ENCODE measurements around the gene LGR4.
A peak's percentile ranks its signal among the peaks of the same experiment; 100 is the strongest.

LGR4 gene

GRCh38 chr11:27485930-27486773 is 13.6 kb upstream of the LGR4 start:
- DNase-seq: peak; percentile 82

GRCh38 chr11:27482793-27483192 is 10.2 kb upstream of the LGR4 start:
- no peak for DNase-seq

- no peak for DNase-seq
Measured at GRCh38 chr11:27481992-27482391, 9.4 kb upstream of the LGR4 start.

GRCh38 chr11:27477831-27478230 is 5.2 kb upstream of the LGR4 start:
- DNase-seq: no peak

GRCh38 chr11:27477243-27477642 is 4.7 kb upstream of the LGR4 start:
- DNase-seq: no peak

GRCh38 chr11:27475622-27476021 is 3.0 kb upstream of the LGR4 start:
- no peak for DNase-seq

GRCh38 chr11:27473017-27473406 is 422 bp upstream of the LGR4 start:
- DNase-seq: peak; percentile 52

- DNase-seq: peak; percentile 53
Measured at GRCh38 chr11:27471589-27472397, 797 bp downstream of the LGR4 start.

GRCh38 chr11:27470826-27471588 is 1.6 kb downstream of the LGR4 start:
- DNase-seq: no peak

GRCh38 chr11:27470166-27470565 is 2.4 kb downstream of the LGR4 start:
- DNase-seq: no peak

- DNase-seq: peak; percentile 11
Measured at GRCh38 chr11:27468995-27469695, 3.4 kb downstream of the LGR4 start.

GRCh38 chr11:27468209-27468994 is 4.2 kb downstream of the LGR4 start:
- DNase-seq: no peak

- DNase-seq: no peak
Measured at GRCh38 chr11:27467181-27467913, 5.2 kb downstream of the LGR4 start.

GRCh38 chr11:27466363-27466762 is 6.2 kb downstream of the LGR4 start:
- DNase-seq: no peak

GRCh38 chr11:27465629-27466028 is 7.0 kb downstream of the LGR4 start:
- no peak for DNase-seq

GRCh38 chr11:27464909-27465308 is 7.7 kb downstream of the LGR4 start:
- no peak for DNase-seq

- no peak for DNase-seq
Measured at GRCh38 chr11:27464289-27464696, 8.3 kb downstream of the LGR4 start.

- DNase-seq: no peak
Measured at GRCh38 chr11:27462543-27462942, 10.0 kb downstream of the LGR4 start.

GRCh38 chr11:27460158-27460978 is 12.2 kb downstream of the LGR4 start:
- DNase-seq: no peak

- no peak for DNase-seq
Measured at GRCh38 chr11:27459191-27459590, 13.4 kb downstream of the LGR4 start.
